ENCODE measurements around the gene INHBE. TPM values are rescaled to one million over a fixed set of nuclear protein-coding genes. Genes with fewer than 3 reads are reported as not detected.
"Not testable (repeated sequence)": the region's sequence is repeated elsewhere in the genome, so short reads cannot be mapped to it uniquely, and the experiment has no call there.

INHBE gene
- total and polyA plus RNA-seq, 4 donors: 17.6 to 181 (median 110) TPM

DNA sequence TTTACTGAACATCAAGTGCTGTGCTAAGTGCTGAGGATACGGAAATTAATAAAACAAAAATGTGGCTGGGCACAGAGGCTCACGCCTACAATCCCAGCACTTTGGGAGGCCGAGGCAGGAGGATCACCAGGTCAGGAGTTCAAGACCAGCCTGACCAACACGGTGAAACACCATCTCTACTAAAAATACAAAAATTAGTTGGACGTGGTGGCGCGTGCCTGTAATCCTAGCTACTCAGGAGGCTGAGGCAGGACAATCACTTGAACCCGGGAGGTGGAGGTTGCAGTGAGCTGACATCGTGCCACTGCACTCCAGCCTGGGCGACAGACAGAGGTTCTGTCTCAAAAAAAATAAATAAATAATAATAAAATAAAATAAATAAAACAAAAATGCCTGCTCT, 28.2 kb upstream of the INHBE start:
- H3K4me1 ChIP-seq (ENCODE audit: control insufficient read depth in 4 of 4, insufficient read depth in 4 of 4, low read length in 3 of 4): peaks cover 0 to 12% (median 1%) of the 10 kb centered on the region in 4 donors
- WGBS: 97% methylated on average over 10 of the region's 10 CpGs
- DNase-seq (ENCODE audit: low spot score); H3K4me3 ChIP-seq (ENCODE audit: low read depth in 1 of 3, low read length in 3 of 3); H3K9me3 ChIP-seq (ENCODE audit: control insufficient read depth in 4 of 4, low read length in 3 of 4); H3K36me3 ChIP-seq (ENCODE audit: control insufficient read depth in 4 of 4, insufficient read depth in 3 of 4, low read depth in 1 of 4, low read length in 3 of 4); H3K9ac ChIP-seq (ENCODE audit: low read depth in 1 of 2, low read length in 2 of 2); H3K27ac ChIP-seq (ENCODE audit: low read depth in 1 of 2, low read length in 2 of 2); H3K27me3 ChIP-seq (ENCODE audit: control insufficient read depth in 4 of 4, insufficient read depth in 4 of 4, low read length in 3 of 4): not testable (repeated sequence)

GRCh38 chr12:57428965-57429364, 26.1 kb upstream of the INHBE start:
- no peaks in the 10 kb centered on the region for H3K27me3 ChIP-seq (ENCODE audit: control insufficient read depth in 4 of 4, insufficient read depth in 4 of 4, low read length in 3 of 4)
- peak overlapping the region; percentile 98 to 99 for H3K27ac ChIP-seq (ENCODE audit: low read depth in 1 of 2, low read length in 2 of 2)
- H3K9ac ChIP-seq (ENCODE audit: low read depth in 1 of 2, low read length in 2 of 2): peak overlapping the region; percentile 50 to 96
- peaks cover 0 to 13% (median 0%) of the 10 kb centered on the region in 4 donors for H3K4me1 ChIP-seq (ENCODE audit: control insufficient read depth in 4 of 4, insufficient read depth in 4 of 4, low read length in 3 of 4)
- peaks cover 0 to 3% (median 2%) of the 10 kb centered on the region in 4 donors for H3K36me3 ChIP-seq (ENCODE audit: control insufficient read depth in 4 of 4, insufficient read depth in 3 of 4, low read depth in 1 of 4, low read length in 3 of 4)
- TF ChIP-seq EGR1 (IDR thresholded peaks at IDR 0.05; ENCODE audit: low read depth in 2 of 2) (no peak), ATF3 (IDR thresholded peaks at IDR 0.05) (no peak)
- no peaks in the 10 kb centered on the region for H3K9me3 ChIP-seq (ENCODE audit: control insufficient read depth in 4 of 4, low read length in 3 of 4)
- DNase-seq (ENCODE audit: low spot score): no peak
- H3K4me3 ChIP-seq (ENCODE audit: low read depth in 1 of 3, low read length in 3 of 3): no peak overlapping the region
- 85% methylated on average over 6 of the region's 6 CpGs for WGBS

GRCh38 chr12:57429473-57430111, 25.5 kb upstream of the INHBE start:
- TF ChIP-seq HNF4A (conservative IDR thresholded peaks at IDR 0.05) (no peak), CTCF (IDR thresholded peaks at IDR 0.05; ENCODE audit: low read depth, low read length, missing input control) (no peak), JUND (IDR thresholded peaks at IDR 0.05) (no peak), YY1 (IDR thresholded peaks at IDR 0.05) (no peak), FOXA2 (IDR thresholded peaks at IDR 0.05) (no peak), RAD21 (IDR thresholded peaks at IDR 0.05) (no peak), EGR1 (IDR thresholded peaks at IDR 0.05; ENCODE audit: low read depth in 2 of 2) (no peak), MAX (IDR thresholded peaks at IDR 0.05) (no peak), HNF4G (IDR thresholded peaks at IDR 0.05) (no peak), ATF3 (IDR thresholded peaks at IDR 0.05) (no peak), GABPA (IDR thresholded peaks at IDR 0.05 in 1 of 2, conservative IDR thresholded peaks at IDR 0.05 in 1 of 2) (no peak), SP1 (IDR thresholded peaks at IDR 0.05) (no peak)
- TF ChIP-seq, protein P1, sequence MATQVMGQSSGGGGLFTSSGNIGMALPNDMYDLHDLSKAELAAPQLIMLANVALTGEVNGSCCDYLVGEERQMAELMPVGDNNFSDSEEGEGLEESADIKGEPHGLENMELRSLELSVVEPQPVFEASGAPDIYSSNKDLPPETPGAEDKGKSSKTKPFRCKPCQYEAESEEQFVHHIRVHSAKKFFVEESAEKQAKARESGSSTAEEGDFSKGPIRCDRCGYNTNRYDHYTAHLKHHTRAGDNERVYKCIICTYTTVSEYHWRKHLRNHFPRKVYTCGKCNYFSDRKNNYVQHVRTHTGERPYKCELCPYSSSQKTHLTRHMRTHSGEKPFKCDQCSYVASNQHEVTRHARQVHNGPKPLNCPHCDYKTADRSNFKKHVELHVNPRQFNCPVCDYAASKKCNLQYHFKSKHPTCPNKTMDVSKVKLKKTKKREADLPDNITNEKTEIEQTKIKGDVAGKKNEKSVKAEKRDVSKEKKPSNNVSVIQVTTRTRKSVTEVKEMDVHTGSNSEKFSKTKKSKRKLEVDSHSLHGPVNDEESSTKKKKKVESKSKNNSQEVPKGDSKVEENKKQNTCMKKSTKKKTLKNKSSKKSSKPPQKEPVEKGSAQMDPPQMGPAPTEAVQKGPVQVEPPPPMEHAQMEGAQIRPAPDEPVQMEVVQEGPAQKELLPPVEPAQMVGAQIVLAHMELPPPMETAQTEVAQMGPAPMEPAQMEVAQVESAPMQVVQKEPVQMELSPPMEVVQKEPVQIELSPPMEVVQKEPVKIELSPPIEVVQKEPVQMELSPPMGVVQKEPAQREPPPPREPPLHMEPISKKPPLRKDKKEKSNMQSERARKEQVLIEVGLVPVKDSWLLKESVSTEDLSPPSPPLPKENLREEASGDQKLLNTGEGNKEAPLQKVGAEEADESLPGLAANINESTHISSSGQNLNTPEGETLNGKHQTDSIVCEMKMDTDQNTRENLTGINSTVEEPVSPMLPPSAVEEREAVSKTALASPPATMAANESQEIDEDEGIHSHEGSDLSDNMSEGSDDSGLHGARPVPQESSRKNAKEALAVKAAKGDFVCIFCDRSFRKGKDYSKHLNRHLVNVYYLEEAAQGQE (IDR thresholded peaks at IDR 0.05): no peak
- TF ChIP-seq, protein P2, sequence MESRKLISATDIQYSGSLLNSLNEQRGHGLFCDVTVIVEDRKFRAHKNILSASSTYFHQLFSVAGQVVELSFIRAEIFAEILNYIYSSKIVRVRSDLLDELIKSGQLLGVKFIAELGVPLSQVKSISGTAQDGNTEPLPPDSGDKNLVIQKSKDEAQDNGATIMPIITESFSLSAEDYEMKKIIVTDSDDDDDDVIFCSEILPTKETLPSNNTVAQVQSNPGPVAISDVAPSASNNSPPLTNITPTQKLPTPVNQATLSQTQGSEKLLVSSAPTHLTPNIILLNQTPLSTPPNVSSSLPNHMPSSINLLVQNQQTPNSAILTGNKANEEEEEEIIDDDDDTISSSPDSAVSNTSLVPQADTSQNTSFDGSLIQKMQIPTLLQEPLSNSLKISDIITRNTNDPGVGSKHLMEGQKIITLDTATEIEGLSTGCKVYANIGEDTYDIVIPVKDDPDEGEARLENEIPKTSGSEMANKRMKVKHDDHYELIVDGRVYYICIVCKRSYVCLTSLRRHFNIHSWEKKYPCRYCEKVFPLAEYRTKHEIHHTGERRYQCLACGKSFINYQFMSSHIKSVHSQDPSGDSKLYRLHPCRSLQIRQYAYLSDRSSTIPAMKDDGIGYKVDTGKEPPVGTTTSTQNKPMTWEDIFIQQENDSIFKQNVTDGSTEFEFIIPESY (IDR thresholded peaks at IDR 0.05): no peak
- H3K27me3 ChIP-seq (ENCODE audit: control insufficient read depth in 4 of 4, insufficient read depth in 4 of 4, low read length in 3 of 4): no peaks in the 10 kb centered on the region
- 32% methylated on average over 9 of the region's 9 CpGs for WGBS
- H3K9ac ChIP-seq (ENCODE audit: low read depth in 1 of 2, low read length in 2 of 2): peak overlapping the region; percentile 50 to 96
- DNase-seq (ENCODE audit: low spot score): no peak
- H3K9me3 ChIP-seq (ENCODE audit: control insufficient read depth in 4 of 4, low read length in 3 of 4): no peaks in the 10 kb centered on the region
- peak overlapping the region; percentile 62 to 92 (median 80) for H3K4me3 ChIP-seq (ENCODE audit: low read depth in 1 of 3, low read length in 3 of 3)
- peak overlapping the region; percentile 98 to 99 for H3K27ac ChIP-seq (ENCODE audit: low read depth in 1 of 2, low read length in 2 of 2)
- H3K36me3 ChIP-seq (ENCODE audit: control insufficient read depth in 4 of 4, insufficient read depth in 3 of 4, low read depth in 1 of 4, low read length in 3 of 4): peaks cover 0 to 3% (median under 1%) of the 10 kb centered on the region in 4 donors
- peaks cover 0 to 17% (median 2%) of the 10 kb centered on the region in 4 donors for H3K4me1 ChIP-seq (ENCODE audit: control insufficient read depth in 4 of 4, insufficient read depth in 4 of 4, low read length in 3 of 4)
